ENCODE results near the gene SLC30A7. TPM values are rescaled to one million over a fixed set of nuclear protein-coding genes. Genes with fewer than 3 reads are reported as not detected.
A peak's percentile ranks its signal among the peaks of the same experiment; 100 is the strongest.

SLC30A7 gene
- total RNA-seq, 6 experiments from 2014 or later, result 27.7 to 36.8 (median 34.8) TPM

- H3K4me1 Mint-ChIP-seq (ENCODE audit: low read depth), result peaks cover 13% of the 10 kb centered on the region
- no peak overlapping the region for H3K4me3 Mint-ChIP-seq
- H3K27me3 Mint-ChIP-seq (ENCODE audit: insufficient read depth), result no peaks in the 10 kb centered on the region
- H3K27ac Mint-ChIP-seq, result no peak overlapping the region
- TF ChIP-seq CTCF (IDR thresholded peaks at IDR 0.05), result no peak
- H3K9me3 Mint-ChIP-seq, result no peaks in the 10 kb centered on the region; the same call in 1 of the 2 replicates
- peak; percentile 53 for DNase-seq
- no peaks in the 10 kb centered on the region for H3K36me3 Mint-ChIP-seq (ENCODE audit: low read depth)
These were observed 35.4 kb upstream of the SLC30A7 start for GRCh38 chr1:100860397-100860991.

GRCh38 chr1:100861379-100861778 is 34.5 kb upstream of the SLC30A7 start:
- Mint-ChIP-seq H3K9me3 (no peaks in the 10 kb centered on the region; the same call in 1 of the 2 replicates), H3K4me3 (no peak overlapping the region), H3K36me3 (ENCODE audit: low read depth) (no peaks in the 10 kb centered on the region), H3K4me1 (ENCODE audit: low read depth) (peaks cover 11% of the 10 kb centered on the region), H3K27ac (no peak overlapping the region), H3K27me3 (ENCODE audit: insufficient read depth) (no peaks in the 10 kb centered on the region)
- no peak for TF ChIP-seq CTCF (IDR thresholded peaks at IDR 0.05)
- DNase-seq, result no peak

- Mint-ChIP-seq H3K27me3 (ENCODE audit: insufficient read depth) (no peaks in the 10 kb centered on the region), H3K4me1 (ENCODE audit: low read depth) (peaks cover 11% of the 10 kb centered on the region), H3K36me3 (ENCODE audit: low read depth) (no peaks in the 10 kb centered on the region), H3K27ac (no peak overlapping the region), H3K4me3 (no peak overlapping the region), H3K9me3 (no peaks in the 10 kb centered on the region; the same call in 1 of the 2 replicates)
- no peak for TF ChIP-seq CTCF (IDR thresholded peaks at IDR 0.05)
- peak; percentile 61 for DNase-seq
These were observed 33.3 kb upstream of the SLC30A7 start for GRCh38 chr1:100862591-100862990.

GRCh38 chr1:100866041-100866900 is 29.6 kb upstream of the SLC30A7 start:
- Mint-ChIP-seq H3K27me3 (ENCODE audit: insufficient read depth) (no peaks in the 10 kb centered on the region), H3K9me3 (no peaks in the 10 kb centered on the region), H3K36me3 (ENCODE audit: low read depth) (no peaks in the 10 kb centered on the region), H3K4me3 (no peak overlapping the region), H3K4me1 (ENCODE audit: low read depth) (peaks cover 8% of the 10 kb centered on the region), H3K27ac (no peak overlapping the region)
- peak; percentile 3 for DNase-seq
- TF ChIP-seq CTCF (IDR thresholded peaks at IDR 0.05), result peak; percentile 85

GRCh38 chr1:100866901-100867206 is 29.0 kb upstream of the SLC30A7 start:
- no peaks in the 10 kb centered on the region for H3K27me3 Mint-ChIP-seq (ENCODE audit: insufficient read depth)
- H3K27ac Mint-ChIP-seq, result no peak overlapping the region
- TF ChIP-seq CTCF (IDR thresholded peaks at IDR 0.05), result no peak
- H3K9me3 Mint-ChIP-seq, result no peaks in the 10 kb centered on the region
- H3K4me3 Mint-ChIP-seq, result no peak overlapping the region
- peaks cover 8% of the 10 kb centered on the region for H3K4me1 Mint-ChIP-seq (ENCODE audit: low read depth)
- H3K36me3 Mint-ChIP-seq (ENCODE audit: low read depth), result no peaks in the 10 kb centered on the region
- DNase-seq, result no peak

Measured in HFFc6 (cell line).